A549 (cell line): ENCODE results near the gene PRKG1. TPM values are rescaled to one million over a fixed set of nuclear protein-coding genes. Genes with fewer than 3 reads are reported as not detected.

Experiments used
- ATAC-seq, 2 experiments: fragments of 200-7000 bp in 1 of 2; fragments of >200 bp in 1 of 2; cut with Nextera tagmentation in 1 of 2; cut with Tn5 transposase in 1 of 2; 3 replicates each; pipeline versions ENCODE4 v1.8.0 to v1.9.1; 2018 to 2020; ENCODE audit warnings: mild to moderate bottlenecking in 1 of 2, moderate library complexity in 1 of 2
- CTCF ChIA-PET: fragments of 300-600 bp; sonication (Branson Sonifier 250); formaldehyde crosslinking; extraction: SDS; loops from one replicate; lab custom pipeline; 2021; ENCODE audit warnings: antibody characterized with exemption, inconsistent platforms; lab: Yijun Ruan, JAX
- POLR2A ChIA-PET: fragments of 350-600 bp; formaldehyde crosslinking; extraction: SDS; loops from one replicate; lab custom pipeline; 2021; ENCODE audit warnings: antibody characterized with exemption, inconsistent platforms; lab: Yijun Ruan, JAX
- DNase-seq, 2 experiments: peaks; one replicate each; pipeline versions ENCODE4 v3.0.0 to v3.0.0-alpha.2; 2011 to 2016; ENCODE audit warnings: low read depth in 1 of 2, low spot score in 1 of 2
- FAIRE-seq: peaks from 2 replicates; lab custom pipeline; 2011; peaks lifted over from hg19 to GRCh38; lab: Jason Lieb, UNC
- H3K27ac ChIP-seq, 2 experiments: fragments of >200 bp; sonication (Bioruptor Twin); formaldehyde crosslinking; 3 replicates each; pipeline ENCODE4 v1.5.1; 2016 to 2017
- H3K4me1 ChIP-seq: fragments of >200 bp; sonication (Bioruptor Twin); formaldehyde crosslinking; 3 replicates; pipeline ENCODE4 v1.6.1; 2016
- H3K4me2 ChIP-seq: fragments of >200 bp; sonication (Bioruptor Twin); formaldehyde crosslinking; 3 replicates; pipeline ENCODE4 v1.6.1; 2016
- H3K4me3 ChIP-seq: fragments of >200 bp; sonication (Bioruptor Twin); formaldehyde crosslinking; 3 replicates; pipeline ENCODE4 v1.5.1; 2016
- H3K9me3 ChIP-seq: fragments of >200 bp; sonication (Bioruptor Twin); formaldehyde crosslinking; 3 replicates; pipeline ENCODE4 v1.6.1; 2016
- CHD4 ChIP-seq: fragments of 200-600 bp; sonication (generic); IDR thresholded peaks from 2 replicates; pipeline ENCODE4 v1.6.1; 2016; ENCODE audit warnings: antibody characterized with exemption, mild to moderate bottlenecking, borderline replicate concordance
- EHF ChIP-seq: fragments of 250-450 bp; sonication (Bioruptor Pico); IDR thresholded peaks from 2 replicates; pipeline ENCODE4 v1.5.0; 2020; ENCODE audit warnings: mild to moderate bottlenecking
- EHMT2 ChIP-seq: fragments of 200-600 bp; sonication (generic); IDR thresholded peaks from 2 replicates; pipeline ENCODE4 v1.6.1; 2016; ENCODE audit warnings: antibody characterized with exemption, low read depth, mild to moderate bottlenecking, moderate library complexity
- FOXS1 ChIP-seq: fragments of 250-450 bp; sonication (Bioruptor Pico); IDR thresholded peaks from 2 replicates; pipeline ENCODE4 v1.5.0; 2020; ENCODE audit warnings: mild to moderate bottlenecking, moderate library complexity
- GATA3 ChIP-seq: IDR thresholded peaks from 2 replicates; pipeline ENCODE4 v1.6.1; 2012; ENCODE audit warnings: borderline replicate concordance
- HDAC2 ChIP-seq: fragments of 200-600 bp; sonication (generic); IDR thresholded peaks from 2 replicates; pipeline ENCODE4 v1.6.1; 2016
- HEYL ChIP-seq: fragments of 250-450 bp; sonication (Bioruptor Pico); IDR thresholded peaks from 2 replicates; pipeline ENCODE4 v1.8.0; 2021; ENCODE audit warnings: mild to moderate bottlenecking, moderate library complexity
- HOXA7 ChIP-seq: fragments of 250-450 bp; sonication (Bioruptor Pico); IDR thresholded peaks from 2 replicates; pipeline ENCODE4 v1.5.0; 2020; ENCODE audit warnings: mild to moderate bottlenecking, moderate library complexity
- KDM5A ChIP-seq: fragments of 200-600 bp; sonication (generic); IDR thresholded peaks from 2 replicates; pipeline ENCODE4 v1.6.1; 2016; ENCODE audit warnings: antibody characterized with exemption, mild to moderate bottlenecking
- MAZ ChIP-seq: fragments of 150-350 bp; IDR thresholded peaks from 2 replicates; pipeline ENCODE4 v1.6.1; 2014; ENCODE audit warnings: antibody characterized with exemption, low read depth, low read length, borderline replicate concordance
- MYC ChIP-seq: IDR thresholded peaks from 2 replicates; pipeline ENCODE4 v1.6.1; 2012; ENCODE audit warnings: mild to moderate bottlenecking, inconsistent platforms, low read length, improper control_type of control experiment, borderline replicate concordance
- NFE2L2 ChIP-seq: fragments of 150-350 bp; conservative IDR thresholded peaks from 2 replicates; pipeline ENCODE4 v1.6.1; 2014; ENCODE audit warnings: low read length
- NR3C1 ChIP-seq: fragments of >200 bp; sonication (Bioruptor Twin); formaldehyde crosslinking; IDR thresholded peaks from 3 replicates; pipeline ENCODE4 v1.6.1; 2017
- PHF8 ChIP-seq: fragments of 200-600 bp; sonication (generic); IDR thresholded peaks from 2 replicates; pipeline ENCODE4 v1.6.1; 2016; ENCODE audit warnings: low read depth, mild to moderate bottlenecking, antibody characterized with exemption, moderate library complexity, borderline replicate concordance
- POLR2AphosphoS2 ChIP-seq: conservative IDR thresholded peaks from 2 replicates; pipeline ENCODE4 v1.6.1; 2012; ENCODE audit warnings: low read length, improper control_type of control experiment, inconsistent platforms
- RAD21 ChIP-seq, 2 experiments: fragments of >200 bp in 1 of 2; sonication (Bioruptor Twin) in 1 of 2; formaldehyde crosslinking in 1 of 2; IDR thresholded peaks in 1 of 2; conservative IDR thresholded peaks in 1 of 2; 2 replicates in 1 of 2; 3 replicates in 1 of 2; pipeline ENCODE4 v1.6.1; 2012 to 2018; ENCODE audit warnings: inconsistent platforms in 1 of 2
- RCOR1 ChIP-seq: fragments of 150-350 bp; IDR thresholded peaks from 2 replicates; pipeline ENCODE4 v1.6.1; 2014; ENCODE audit warnings: antibody characterized with exemption, low read length, low read depth
- SMC3 ChIP-seq: fragments of >200 bp; sonication (Bioruptor Twin); formaldehyde crosslinking; IDR thresholded peaks from 3 replicates; pipeline ENCODE4 v1.6.1; 2018; ENCODE audit warnings: inconsistent platforms
- SREBF2 ChIP-seq: fragments of 450-650 bp; IDR thresholded peaks from 2 replicates; pipeline ENCODE4 v1.6.1; 2014; ENCODE audit warnings: mild to moderate bottlenecking, moderate library complexity
- TP53 ChIP-seq: fragments of 250-450 bp; sonication (Bioruptor Pico); IDR thresholded peaks from 2 replicates; pipeline ENCODE4 v1.5.0; 2021; ENCODE audit warnings: mild to moderate bottlenecking, moderate library complexity
- ZNF302 ChIP-seq: fragments of 250-450 bp; sonication (Bioruptor Pico); IDR thresholded peaks from 2 replicates; pipeline ENCODE4 v1.9.0; 2021; ENCODE audit warnings: inconsistent platforms, mild to moderate bottlenecking, moderate library complexity
- WGBS: methylation state at CpG from one replicate; pipeline ENCODE4 v1.1.6; 2017; ENCODE audit errors: missing lambda C conversion rate; 5-methylcytosine and 5-hydroxymethylcytosine counted together
- polyA plus RNA-seq, 4 experiments: library from polyadenylated mRNA; depleted of rRNA in 3 of 4; stranded (reverse); fragments of >200 nt; fragmentation: RNase III in 1 of 4; extraction: RNeasy Plus Mini Kit Qiagen cat#74134 plus additional on column Dnase treatment in 1 of 4; gene quantifications; 2 replicates in 3 of 4; 3 replicates in 1 of 4; pipeline ENCODE4 v1.2.3, GENCODE V29; 2011 to 2017
- TF ChIP-seq, protein P1 (sequence below): fragments of 250-450 bp; sonication (Bioruptor Pico); IDR thresholded peaks from 2 replicates; pipeline ENCODE4 v1.5.0; 2021; ENCODE audit warnings: mild to moderate bottlenecking, moderate library complexity, borderline replicate concordance
- TF ChIP-seq, protein P2 (sequence below): fragments of >200 bp; sonication (Bioruptor Twin); formaldehyde crosslinking; IDR thresholded peaks from 3 replicates; pipeline ENCODE4 v1.6.1; 2016
- TF ChIP-seq, protein P3 (sequence below): fragments of >200 bp; sonication (Bioruptor Twin); formaldehyde crosslinking; IDR thresholded peaks from 2 replicates; pipeline ENCODE4 v1.6.1; 2016
- TF ChIP-seq, protein P4 (sequence below): fragments of >200 bp; sonication (Bioruptor Twin); formaldehyde crosslinking; IDR thresholded peaks from 3 replicates; pipeline ENCODE4 v1.5.1; 2016

PRKG1 gene
- polyA plus RNA-seq, 2 of the 4 experiments (the other 2 are of a cell fraction), result not detected

DNA sequence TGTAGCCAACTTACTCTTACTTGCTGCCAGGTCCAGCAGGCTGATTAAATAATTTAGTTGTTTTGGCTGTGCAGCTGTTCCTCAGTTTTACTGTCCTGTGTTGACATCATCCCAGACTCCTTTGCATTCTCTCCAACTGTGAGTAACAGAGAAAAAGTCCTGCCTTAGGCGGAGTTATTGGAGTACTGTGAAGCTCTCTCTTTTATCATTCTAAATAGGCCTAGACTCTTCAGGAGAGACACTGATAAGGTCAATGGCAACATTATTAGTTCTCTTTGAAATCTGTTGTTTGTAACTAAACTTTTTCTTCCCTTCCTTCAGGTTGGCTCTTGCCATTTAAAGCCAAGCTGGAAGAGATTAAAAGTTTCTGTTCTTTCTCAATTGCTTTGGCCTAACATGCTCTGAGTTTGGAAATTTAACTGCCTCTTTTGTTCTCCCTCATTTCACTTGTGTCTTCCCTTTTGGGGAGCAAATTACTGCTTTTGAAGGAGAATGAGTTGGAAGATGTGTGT lies 840.8 kb downstream of the PRKG1 start:
- CTCF ChIA-PET, result no interaction called here
- FAIRE-seq, result no peak
- ATAC-seq, result no peak

DNA sequence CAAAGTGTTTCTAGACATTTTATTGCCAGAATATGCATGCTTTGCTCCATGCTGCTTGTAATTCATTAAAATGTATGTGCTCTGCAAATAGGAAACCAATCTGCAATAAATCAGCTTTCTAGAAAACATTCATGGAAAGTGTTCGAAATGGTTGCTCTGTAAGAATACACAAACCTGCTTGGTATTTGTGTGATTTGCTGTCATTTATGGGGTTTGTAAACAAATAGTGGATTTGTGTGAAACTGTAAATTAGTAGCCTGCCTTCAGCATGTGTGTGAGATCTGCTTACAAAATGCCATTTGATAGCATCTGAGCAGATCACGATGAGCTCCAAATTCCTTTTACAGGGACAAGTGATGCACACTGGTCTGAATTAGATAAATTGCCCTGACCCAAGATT lies 844.2 kb downstream of the PRKG1 start:
- POLR2A ChIA-PET, result no interaction called here
- ATAC-seq (no peak), FAIRE-seq (no peak), DNase-seq (no peak)
- H3K4me2 ChIP-seq, result no peak overlapping the region
- no peak overlapping the region for H3K4me3 ChIP-seq
- WGBS, result 19% methylated on average over 2 of the region's 2 CpGs
- no peaks in the 10 kb centered on the region for H3K4me1 ChIP-seq
- H3K9me3 ChIP-seq, result no peaks in the 10 kb centered on the region
- no peak for TF ChIP-seq PHF8
- TF ChIP-seq, protein P1, sequence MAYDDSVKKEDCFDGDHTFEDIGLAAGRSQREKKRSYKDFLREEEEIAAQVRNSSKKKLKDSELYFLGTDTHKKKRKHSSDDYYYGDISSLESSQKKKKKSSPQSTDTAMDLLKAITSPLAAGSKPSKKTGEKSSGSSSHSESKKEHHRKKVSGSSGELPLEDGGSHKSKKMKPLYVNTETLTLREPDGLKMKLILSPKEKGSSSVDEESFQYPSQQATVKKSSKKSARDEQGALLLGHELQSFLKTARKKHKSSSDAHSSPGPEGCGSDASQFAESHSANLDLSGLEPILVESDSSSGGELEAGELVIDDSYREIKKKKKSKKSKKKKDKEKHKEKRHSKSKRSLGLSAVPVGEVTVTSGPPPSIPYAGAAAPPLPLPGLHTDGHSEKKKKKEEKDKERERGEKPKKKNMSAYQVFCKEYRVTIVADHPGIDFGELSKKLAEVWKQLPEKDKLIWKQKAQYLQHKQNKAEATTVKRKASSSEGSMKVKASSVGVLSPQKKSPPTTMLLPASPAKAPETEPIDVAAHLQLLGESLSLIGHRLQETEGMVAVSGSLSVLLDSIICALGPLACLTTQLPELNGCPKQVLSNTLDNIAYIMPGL (CRISPR knock-in tag), result no peak
- TF ChIP-seq SMC3, result no peak
- no peak for TF ChIP-seq EHMT2
- TF ChIP-seq HOXA7 (CRISPR knock-in tag), result no peak
- TF ChIP-seq EHF (CRISPR knock-in tag), result no peak
- TF ChIP-seq MYC, result no peak
- TF ChIP-seq, protein P2, sequence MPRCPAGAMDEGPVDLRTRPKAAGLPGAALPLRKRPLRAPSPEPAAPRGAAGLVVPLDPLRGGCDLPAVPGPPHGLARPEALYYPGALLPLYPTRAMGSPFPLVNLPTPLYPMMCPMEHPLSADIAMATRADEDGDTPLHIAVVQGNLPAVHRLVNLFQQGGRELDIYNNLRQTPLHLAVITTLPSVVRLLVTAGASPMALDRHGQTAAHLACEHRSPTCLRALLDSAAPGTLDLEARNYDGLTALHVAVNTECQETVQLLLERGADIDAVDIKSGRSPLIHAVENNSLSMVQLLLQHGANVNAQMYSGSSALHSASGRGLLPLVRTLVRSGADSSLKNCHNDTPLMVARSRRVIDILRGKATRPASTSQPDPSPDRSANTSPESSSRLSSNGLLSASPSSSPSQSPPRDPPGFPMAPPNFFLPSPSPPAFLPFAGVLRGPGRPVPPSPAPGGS, result no peak
- TF ChIP-seq, protein P3, sequence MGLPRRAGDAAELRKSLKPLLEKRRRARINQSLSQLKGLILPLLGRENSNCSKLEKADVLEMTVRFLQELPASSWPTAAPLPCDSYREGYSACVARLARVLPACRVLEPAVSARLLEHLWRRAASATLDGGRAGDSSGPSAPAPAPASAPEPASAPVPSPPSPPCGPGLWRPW, result no peak
- TF ChIP-seq TP53 (CRISPR knock-in tag), result no peak
- no peak for TF ChIP-seq ZNF302
- TF ChIP-seq RCOR1, result no peak
- TF ChIP-seq HEYL (CRISPR knock-in tag), result no peak
- CTCF ChIA-PET, result no interaction called here
- no peak overlapping the region for H3K27ac ChIP-seq

More for the DNA sequence above, 840.8 kb downstream of the PRKG1 start:
- TF ChIP-seq, protein P2, result no peak
- TF ChIP-seq, protein P4, sequence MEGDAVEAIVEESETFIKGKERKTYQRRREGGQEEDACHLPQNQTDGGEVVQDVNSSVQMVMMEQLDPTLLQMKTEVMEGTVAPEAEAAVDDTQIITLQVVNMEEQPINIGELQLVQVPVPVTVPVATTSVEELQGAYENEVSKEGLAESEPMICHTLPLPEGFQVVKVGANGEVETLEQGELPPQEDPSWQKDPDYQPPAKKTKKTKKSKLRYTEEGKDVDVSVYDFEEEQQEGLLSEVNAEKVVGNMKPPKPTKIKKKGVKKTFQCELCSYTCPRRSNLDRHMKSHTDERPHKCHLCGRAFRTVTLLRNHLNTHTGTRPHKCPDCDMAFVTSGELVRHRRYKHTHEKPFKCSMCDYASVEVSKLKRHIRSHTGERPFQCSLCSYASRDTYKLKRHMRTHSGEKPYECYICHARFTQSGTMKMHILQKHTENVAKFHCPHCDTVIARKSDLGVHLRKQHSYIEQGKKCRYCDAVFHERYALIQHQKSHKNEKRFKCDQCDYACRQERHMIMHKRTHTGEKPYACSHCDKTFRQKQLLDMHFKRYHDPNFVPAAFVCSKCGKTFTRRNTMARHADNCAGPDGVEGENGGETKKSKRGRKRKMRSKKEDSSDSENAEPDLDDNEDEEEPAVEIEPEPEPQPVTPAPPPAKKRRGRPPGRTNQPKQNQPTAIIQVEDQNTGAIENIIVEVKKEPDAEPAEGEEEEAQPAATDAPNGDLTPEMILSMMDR, result no peak
- TF ChIP-seq SREBF2 (no peak), GATA3 (no peak), POLR2AphosphoS2 (no peak), RCOR1 (no peak), MAZ (no peak), NR3C1 (no peak), KDM5A (no peak), HDAC2 (no peak), NFE2L2 (no peak), RAD21 (conservative IDR thresholded peaks at IDR 0.05 in 1 of 2, IDR thresholded peaks at IDR 0.05 in 1 of 2) (no peak), FOXS1 (CRISPR knock-in tag) (no peak), CHD4 (no peak)
- 55% methylated on average over 1 of the region's 1 CpG for WGBS
- Histone ChIP-seq H3K4me1 (no peaks in the 10 kb centered on the region), H3K4me2 (no peak overlapping the region), H3K9me3 (no peaks in the 10 kb centered on the region), H3K27ac (no peak overlapping the region), H3K4me3 (no peak overlapping the region)
- POLR2A ChIA-PET, result no interaction called here
- DNase-seq, result no peak
